ENCODE results near the gene LHFPL3.

Gene LHFPL3

GRCh38 chr7:104528142-104528541 is 199.7 kb downstream of the LHFPL3 start:
- no peak overlapping the region for H4K8ac ChIP-seq (ENCODE audit: low read length)
- no peak overlapping the region for H2BK12ac ChIP-seq (ENCODE audit: low read length in 2 of 2)
- H3K4me1 ChIP-seq (ENCODE audit: control insufficient read depth, insufficient read depth, low read depth, low read length): no peaks in the 10 kb centered on the region
- H3K4me2 ChIP-seq (ENCODE audit: low read length, poor library complexity, severe bottlenecking): no peak overlapping the region
- no peak overlapping the region for H2BK120ac ChIP-seq (ENCODE audit: low read depth, low read length)
- H4K91ac ChIP-seq (ENCODE audit: low read length): no peak overlapping the region
- no peak overlapping the region for H3K18ac ChIP-seq (ENCODE audit: low read depth in 1 of 2, low read length in 2 of 2)
- H3K9ac ChIP-seq (ENCODE audit: low read length): no peak overlapping the region
- no peak overlapping the region for H2AFZ ChIP-seq (ENCODE audit: low read depth, low read length)
- no peak overlapping the region for H3K4me3 ChIP-seq (ENCODE audit: insufficient read depth in 1 of 2, low read depth in 1 of 2, low read length in 2 of 2)
- no peak overlapping the region for H2BK15ac ChIP-seq (ENCODE audit: low read depth, poor library complexity, severe bottlenecking)
- H2AK5ac ChIP-seq (ENCODE audit: low read length, severe bottlenecking): no peak overlapping the region
- H3K9me3 ChIP-seq (ENCODE audit: control insufficient read depth, low read length): peaks cover 3% of the 10 kb centered on the region
- no peak overlapping the region for H3K14ac ChIP-seq (ENCODE audit: low read length in 2 of 2)
- no peak overlapping the region for H3K23ac ChIP-seq (ENCODE audit: low read length in 2 of 2)
- no peak overlapping the region for H2BK5ac ChIP-seq (ENCODE audit: low read depth, low read length, poor library complexity, severe bottlenecking)
- H3K27me3 ChIP-seq (ENCODE audit: control insufficient read depth in 1 of 2, insufficient read depth in 1 of 2, low read length in 2 of 2): no peaks in the 10 kb centered on the region
- no peak overlapping the region for H3K4ac ChIP-seq (ENCODE audit: low read depth in 1 of 2, low read length in 2 of 2)
- H3K36me3 ChIP-seq (ENCODE audit: control insufficient read depth in 1 of 2, insufficient read depth in 2 of 2, low read depth in 1 of 2, low read length in 2 of 2): no peaks in the 10 kb centered on the region
- no peaks in the 10 kb centered on the region for H3K79me1 ChIP-seq (replicated peaks; ENCODE audit: low read length, poor library complexity, severe bottlenecking)
- H3K27ac ChIP-seq (ENCODE audit: low read length, poor library complexity, severe bottlenecking): no peak overlapping the region
- DNase-seq: no peak

GRCh38 chr7:104529567-104529966 is 201.2 kb downstream of the LHFPL3 start:
- Histone ChIP-seq H3K27me3 (ENCODE audit: control insufficient read depth in 1 of 2, insufficient read depth in 1 of 2, low read length in 2 of 2) (no peaks in the 10 kb centered on the region), H3K4me2 (ENCODE audit: low read length, poor library complexity, severe bottlenecking) (no peak overlapping the region), H3K4me3 (ENCODE audit: insufficient read depth in 1 of 2, low read depth in 1 of 2, low read length in 2 of 2) (no peak overlapping the region), H3K23ac (ENCODE audit: low read length in 2 of 2) (no peak overlapping the region), H2BK5ac (ENCODE audit: low read depth, low read length, poor library complexity, severe bottlenecking) (no peak overlapping the region), H2BK120ac (ENCODE audit: low read depth, low read length) (no peak overlapping the region), H3K18ac (ENCODE audit: low read depth in 1 of 2, low read length in 2 of 2) (no peak overlapping the region), H3K4ac (ENCODE audit: low read depth in 1 of 2, low read length in 2 of 2) (no peak overlapping the region), H3K36me3 (ENCODE audit: control insufficient read depth in 1 of 2, insufficient read depth in 2 of 2, low read depth in 1 of 2, low read length in 2 of 2) (no peaks in the 10 kb centered on the region), H3K9ac (ENCODE audit: low read length) (no peak overlapping the region), H3K27ac (ENCODE audit: low read length, poor library complexity, severe bottlenecking) (no peak overlapping the region), H2AK5ac (ENCODE audit: low read length, severe bottlenecking) (no peak overlapping the region), H3K9me3 (ENCODE audit: control insufficient read depth, low read length) (peaks cover 7% of the 10 kb centered on the region), H2BK15ac (ENCODE audit: low read depth, poor library complexity, severe bottlenecking) (no peak overlapping the region), H3K14ac (ENCODE audit: low read length in 2 of 2) (no peak overlapping the region), H3K79me1 (replicated peaks; ENCODE audit: low read length, poor library complexity, severe bottlenecking) (no peaks in the 10 kb centered on the region), H2AFZ (ENCODE audit: low read depth, low read length) (no peak overlapping the region), H4K91ac (ENCODE audit: low read length) (no peak overlapping the region), H2BK12ac (ENCODE audit: low read length in 2 of 2) (no peak overlapping the region), H4K8ac (ENCODE audit: low read length) (no peak overlapping the region), H3K4me1 (ENCODE audit: control insufficient read depth, insufficient read depth, low read depth, low read length) (no peaks in the 10 kb centered on the region)
- 47% methylated on average over 2 of the region's 2 CpGs for WGBS
- no peak for DNase-seq

GRCh38 chr7:104530251-104530650 is 201.8 kb downstream of the LHFPL3 start:
- 73% methylated on average over 4 of the region's 5 CpGs for WGBS
- H3K27me3 ChIP-seq (ENCODE audit: control insufficient read depth in 1 of 2, insufficient read depth in 1 of 2, low read length in 2 of 2): no peaks in the 10 kb centered on the region

GRCh38 chr7:104534149-104534548 is 205.7 kb downstream of the LHFPL3 start:
- Histone ChIP-seq H3K4me3 (ENCODE audit: insufficient read depth in 1 of 2, low read depth in 1 of 2, low read length in 2 of 2) (no peak overlapping the region), H3K36me3 (ENCODE audit: control insufficient read depth in 1 of 2, insufficient read depth in 2 of 2, low read depth in 1 of 2, low read length in 2 of 2) (no peaks in the 10 kb centered on the region)
- 54% methylated on average over 4 of the region's 4 CpGs for WGBS

More at GRCh38 chr7:104530251-104530650, 201.8 kb downstream of the LHFPL3 start:
- no peak overlapping the region for H3K9ac ChIP-seq (ENCODE audit: low read length)
- no peak overlapping the region for H2BK12ac ChIP-seq (ENCODE audit: low read length in 2 of 2)
- H2BK120ac ChIP-seq (ENCODE audit: low read depth, low read length): no peak overlapping the region
- H2AFZ ChIP-seq (ENCODE audit: low read depth, low read length): no peak overlapping the region
- no peaks in the 10 kb centered on the region for H3K4me1 ChIP-seq (ENCODE audit: control insufficient read depth, insufficient read depth, low read depth, low read length)
- H3K4me3 ChIP-seq (ENCODE audit: insufficient read depth in 1 of 2, low read depth in 1 of 2, low read length in 2 of 2): no peak overlapping the region
- no peak overlapping the region for H2AK5ac ChIP-seq (ENCODE audit: low read length, severe bottlenecking)
- H4K91ac ChIP-seq (ENCODE audit: low read length): no peak overlapping the region
- no peak overlapping the region for H3K27ac ChIP-seq (ENCODE audit: low read length, poor library complexity, severe bottlenecking)
- H3K23ac ChIP-seq (ENCODE audit: low read length in 2 of 2): no peak overlapping the region
- no peak overlapping the region for H2BK15ac ChIP-seq (ENCODE audit: low read depth, poor library complexity, severe bottlenecking)
- H4K8ac ChIP-seq (ENCODE audit: low read length): no peak overlapping the region
- no peak overlapping the region for H3K14ac ChIP-seq (ENCODE audit: low read length in 2 of 2)
- DNase-seq: no peak
- no peaks in the 10 kb centered on the region for H3K79me1 ChIP-seq (replicated peaks; ENCODE audit: low read length, poor library complexity, severe bottlenecking)
- no peak overlapping the region for H2BK5ac ChIP-seq (ENCODE audit: low read depth, low read length, poor library complexity, severe bottlenecking)
- no peak overlapping the region for H3K4ac ChIP-seq (ENCODE audit: low read depth in 1 of 2, low read length in 2 of 2)
- H3K4me2 ChIP-seq (ENCODE audit: low read length, poor library complexity, severe bottlenecking): no peak overlapping the region
- peaks cover 7% of the 10 kb centered on the region for H3K9me3 ChIP-seq (ENCODE audit: control insufficient read depth, low read length)
- H3K18ac ChIP-seq (ENCODE audit: low read depth in 1 of 2, low read length in 2 of 2): no peak overlapping the region
- H3K36me3 ChIP-seq (ENCODE audit: control insufficient read depth in 1 of 2, insufficient read depth in 2 of 2, low read depth in 1 of 2, low read length in 2 of 2): no peaks in the 10 kb centered on the region

More at GRCh38 chr7:104534149-104534548, 205.7 kb downstream of the LHFPL3 start:
- H2BK15ac ChIP-seq (ENCODE audit: low read depth, poor library complexity, severe bottlenecking): no peak overlapping the region
- no peak overlapping the region for H3K4ac ChIP-seq (ENCODE audit: low read depth in 1 of 2, low read length in 2 of 2)
- H3K27me3 ChIP-seq (ENCODE audit: control insufficient read depth in 1 of 2, insufficient read depth in 1 of 2, low read length in 2 of 2): no peaks in the 10 kb centered on the region
- no peak overlapping the region for H4K91ac ChIP-seq (ENCODE audit: low read length)
- no peak overlapping the region for H3K27ac ChIP-seq (ENCODE audit: low read length, poor library complexity, severe bottlenecking)
- H3K18ac ChIP-seq (ENCODE audit: low read depth in 1 of 2, low read length in 2 of 2): no peak overlapping the region
- no peak overlapping the region for H3K14ac ChIP-seq (ENCODE audit: low read length in 2 of 2)
- H3K4me2 ChIP-seq (ENCODE audit: low read length, poor library complexity, severe bottlenecking): no peak overlapping the region
- no peak overlapping the region for H2BK5ac ChIP-seq (ENCODE audit: low read depth, low read length, poor library complexity, severe bottlenecking)
- H3K9me3 ChIP-seq (ENCODE audit: control insufficient read depth, low read length): peaks cover 5% of the 10 kb centered on the region
- H3K9ac ChIP-seq (ENCODE audit: low read length): no peak overlapping the region
- no peak overlapping the region for H4K8ac ChIP-seq (ENCODE audit: low read length)
- no peak overlapping the region for H2AK5ac ChIP-seq (ENCODE audit: low read length, severe bottlenecking)
- no peak overlapping the region for H2BK120ac ChIP-seq (ENCODE audit: low read depth, low read length)
- no peak overlapping the region for H2BK12ac ChIP-seq (ENCODE audit: low read length in 2 of 2)
- no peaks in the 10 kb centered on the region for H3K79me1 ChIP-seq (replicated peaks; ENCODE audit: low read length, poor library complexity, severe bottlenecking)
- H3K4me1 ChIP-seq (ENCODE audit: control insufficient read depth, insufficient read depth, low read depth, low read length): no peaks in the 10 kb centered on the region
- no peak for DNase-seq
- H3K23ac ChIP-seq (ENCODE audit: low read length in 2 of 2): no peak overlapping the region
- H2AFZ ChIP-seq (ENCODE audit: low read depth, low read length): no peak overlapping the region
